ENCODE results near the gene OXCT1.

The OXCT1 gene

DNA sequence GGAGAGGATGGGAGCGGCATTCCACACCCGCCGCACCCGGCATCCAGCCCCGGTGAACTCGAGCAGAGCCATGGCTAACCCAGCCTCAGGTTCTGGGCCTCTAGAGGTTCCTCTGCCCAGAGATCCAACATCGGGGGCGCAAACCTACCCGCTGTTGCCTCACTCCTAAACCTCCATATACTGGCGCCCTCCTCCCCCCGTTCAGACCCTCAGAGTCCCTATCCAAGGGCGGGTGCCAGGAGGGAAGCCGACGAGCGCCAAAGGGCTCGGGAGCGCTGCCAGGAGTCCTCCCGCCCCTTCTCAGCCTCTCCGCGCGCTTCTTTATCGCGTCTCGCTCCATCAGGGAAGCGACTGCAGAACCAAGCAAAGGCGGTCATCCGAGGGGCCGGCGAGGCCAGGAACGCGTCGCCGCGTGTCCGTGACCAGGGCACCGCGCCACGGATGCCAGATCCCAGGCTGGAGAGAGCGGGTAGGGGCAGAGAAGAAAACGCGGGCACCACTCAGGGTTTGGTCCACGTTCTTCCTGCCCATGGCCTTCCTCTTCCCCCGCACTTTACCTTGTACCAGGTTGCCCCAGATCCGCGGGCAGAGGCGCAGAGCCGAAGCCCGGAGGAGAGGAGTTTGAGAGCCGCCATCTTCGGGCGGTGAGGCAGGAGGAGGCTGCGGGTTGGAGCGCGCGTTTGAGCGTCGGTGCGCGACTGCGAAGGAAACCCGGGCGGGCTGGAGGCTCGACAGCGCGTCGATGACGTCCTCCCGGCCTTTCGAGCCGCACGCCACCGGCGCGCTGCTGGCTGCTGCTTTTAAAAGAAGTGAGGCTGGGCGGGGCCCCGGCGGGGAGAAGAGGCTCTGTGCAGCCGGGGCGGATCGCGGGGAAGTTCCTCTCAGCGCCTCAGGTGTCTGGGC lies at the start of gene OXCT1:
TSS of gene OXCT1 (minus strand) at position 702 of the 903 bp plus-strand sequence. CDS start at position 635, 67 bp downstream.
- DNase-seq = peak; percentile 64

DNA sequence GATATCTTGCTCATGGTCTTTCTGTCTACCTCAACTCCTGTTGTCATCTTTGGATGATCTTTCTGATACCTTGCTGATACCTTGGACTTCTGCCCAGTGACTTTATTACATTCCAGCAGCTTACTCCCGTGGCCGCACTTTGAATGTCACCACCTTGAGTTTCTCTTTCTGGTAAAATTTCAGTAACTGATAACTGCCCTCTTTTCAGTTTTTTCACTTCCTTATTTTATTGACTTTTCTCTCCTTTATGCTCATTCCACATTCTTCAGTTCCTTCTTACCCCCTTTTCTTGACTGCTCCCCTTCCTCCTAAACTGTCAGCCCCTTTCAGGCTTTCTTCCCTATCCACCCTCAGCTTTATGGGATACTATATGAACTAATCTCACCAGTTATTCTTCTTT lies 47.9 kb upstream of the OXCT1 start:
- DNase-seq = no peak

DNA sequence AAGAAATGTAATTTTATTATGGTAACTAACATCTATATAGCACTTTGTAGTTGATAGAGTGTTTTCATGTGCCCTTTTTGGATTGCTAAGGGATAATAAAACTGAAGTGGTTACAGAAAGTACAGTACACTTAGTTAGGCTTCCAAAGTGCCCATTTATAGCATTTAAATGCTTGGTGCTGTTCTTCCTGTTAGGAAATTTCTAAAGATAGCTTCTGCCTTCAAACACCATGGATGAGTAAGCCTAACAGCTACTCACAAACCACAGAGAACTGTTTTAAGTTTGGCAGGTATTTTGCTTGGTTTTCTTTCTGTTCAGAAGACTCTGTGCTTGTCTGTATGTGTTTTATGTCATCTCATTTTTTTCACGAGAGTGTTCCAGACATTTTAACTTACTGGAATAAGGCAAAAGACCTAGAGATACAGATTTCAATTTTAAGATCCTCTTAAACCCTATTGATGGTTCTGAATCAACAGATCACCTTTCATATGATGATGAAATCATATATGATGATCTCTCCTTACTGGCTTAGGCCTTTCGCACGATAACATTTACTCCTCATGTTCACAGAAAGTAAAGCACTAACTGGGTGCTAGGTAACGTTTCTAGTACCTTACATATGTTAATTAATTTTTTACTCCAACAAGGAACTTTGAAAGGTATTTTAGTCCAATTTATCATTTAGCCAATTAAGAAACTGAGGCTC lies 38.3 kb upstream of the OXCT1 start:
- DNase-seq = no peak

DNA sequence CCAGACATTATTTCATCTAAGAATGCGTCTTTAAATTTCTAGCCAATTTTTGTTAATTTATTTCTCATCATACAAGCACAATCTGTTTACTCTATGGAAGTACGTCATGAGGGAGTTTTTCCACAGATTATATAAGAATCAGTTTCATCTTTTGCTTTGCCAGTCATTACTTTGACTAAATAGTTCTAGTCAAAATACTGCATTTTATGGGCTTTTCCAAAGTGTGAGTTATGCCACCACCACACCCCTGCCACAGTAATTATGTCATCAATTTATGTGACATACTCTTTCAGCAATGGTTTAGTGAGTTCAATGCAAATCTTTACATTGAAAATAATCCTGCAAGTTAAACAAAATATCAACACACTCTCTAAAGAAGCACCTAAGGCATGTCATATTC lies 35.9 kb upstream of the OXCT1 start:
- DNase-seq = no peak

DNA sequence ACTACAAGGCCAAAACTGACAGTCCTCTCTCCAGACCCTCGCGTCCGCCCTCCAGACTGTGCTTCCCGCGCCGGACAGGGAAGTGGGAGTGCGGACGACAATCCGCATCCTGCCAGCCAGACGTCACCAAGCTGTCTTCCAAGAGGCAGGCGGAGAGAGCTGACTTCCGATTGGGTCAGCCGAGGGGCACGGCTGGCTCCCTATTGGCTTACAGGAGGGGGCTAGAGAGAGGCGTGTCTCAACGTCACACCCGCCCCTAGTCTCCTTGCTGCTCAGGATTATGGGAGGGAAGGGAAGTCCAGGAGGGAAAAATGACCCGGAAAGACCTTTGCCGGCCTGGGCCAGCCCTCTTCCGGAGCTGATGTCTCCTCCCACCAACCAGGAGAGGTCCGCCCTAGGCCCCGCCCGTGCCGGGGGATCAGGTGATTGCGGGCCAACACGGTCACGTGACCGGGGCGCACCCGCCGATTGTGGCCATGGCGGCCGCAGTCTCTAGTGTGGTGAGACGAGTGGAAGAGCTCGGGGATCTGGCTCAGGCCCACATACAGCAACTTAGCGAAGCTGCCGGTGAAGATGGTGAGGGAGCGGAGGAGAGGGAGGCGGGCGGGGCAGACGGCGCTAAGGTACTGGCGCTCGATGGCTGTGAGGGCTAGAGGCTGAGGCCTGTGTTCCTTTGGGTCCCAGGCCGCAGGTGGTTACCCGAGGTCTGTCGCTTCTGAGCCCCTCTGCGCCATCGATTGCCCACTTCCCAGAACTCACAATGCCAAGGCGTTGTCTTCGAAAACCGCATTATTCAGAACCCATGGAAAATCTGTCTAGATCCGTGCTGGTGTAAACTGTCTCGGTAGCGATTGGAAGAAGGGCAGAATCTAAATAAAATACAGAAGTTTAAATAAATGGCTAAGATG lies 33.9 kb upstream of the OXCT1 start, which contains the start of gene RIMOC1:
TSS of gene RIMOC1 (plus strand) at position 453 of the 908 bp plus-strand sequence. CDS start at position 477, 24 bp downstream.
- DNase-seq = peak; percentile 98

DNA sequence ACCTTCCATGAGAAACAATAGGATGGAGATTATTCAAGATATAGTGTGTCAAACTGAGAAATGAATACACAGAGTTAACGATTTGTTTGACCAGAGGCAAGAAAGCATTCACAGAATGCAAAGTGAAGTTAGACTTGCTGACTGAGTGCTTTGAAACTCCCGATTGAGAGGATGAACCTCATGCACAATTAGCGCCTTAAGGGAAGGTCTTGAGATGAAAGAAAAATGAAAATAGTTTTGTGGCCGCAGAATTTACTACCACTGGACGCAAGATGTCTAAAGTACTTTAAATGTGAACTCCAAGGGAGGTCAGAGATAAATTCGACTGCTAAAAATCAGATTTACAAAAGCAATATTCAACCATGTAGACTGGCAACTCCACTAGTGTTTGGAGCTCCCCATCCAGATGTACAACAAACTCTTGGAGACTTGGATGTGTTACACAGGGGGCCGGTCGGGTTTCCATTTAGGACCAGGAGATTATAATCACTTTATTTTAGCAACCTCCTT lies 33.2 kb upstream of the OXCT1 start:
- DNase-seq = no peak

DNA sequence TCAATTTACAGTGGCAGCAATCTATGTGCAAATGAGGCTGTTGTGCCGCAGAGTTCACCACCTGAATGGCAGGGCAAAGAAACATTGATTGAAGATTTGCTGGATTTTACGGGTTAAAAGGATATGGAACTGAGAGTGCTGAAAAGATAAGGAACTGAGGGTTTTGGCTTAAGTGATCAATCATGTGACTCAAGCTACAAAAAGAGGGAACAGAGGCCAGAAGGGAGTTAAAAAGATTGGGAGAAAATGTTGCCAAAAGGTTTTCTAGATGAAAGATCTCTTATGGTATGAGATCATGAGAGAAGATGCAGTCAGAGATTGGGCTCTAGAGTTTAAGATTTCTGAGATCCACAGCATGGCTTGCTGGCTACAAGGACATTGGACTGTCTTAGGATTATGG lies 26.0 kb upstream of the OXCT1 start:
- no peak for DNase-seq

DNA sequence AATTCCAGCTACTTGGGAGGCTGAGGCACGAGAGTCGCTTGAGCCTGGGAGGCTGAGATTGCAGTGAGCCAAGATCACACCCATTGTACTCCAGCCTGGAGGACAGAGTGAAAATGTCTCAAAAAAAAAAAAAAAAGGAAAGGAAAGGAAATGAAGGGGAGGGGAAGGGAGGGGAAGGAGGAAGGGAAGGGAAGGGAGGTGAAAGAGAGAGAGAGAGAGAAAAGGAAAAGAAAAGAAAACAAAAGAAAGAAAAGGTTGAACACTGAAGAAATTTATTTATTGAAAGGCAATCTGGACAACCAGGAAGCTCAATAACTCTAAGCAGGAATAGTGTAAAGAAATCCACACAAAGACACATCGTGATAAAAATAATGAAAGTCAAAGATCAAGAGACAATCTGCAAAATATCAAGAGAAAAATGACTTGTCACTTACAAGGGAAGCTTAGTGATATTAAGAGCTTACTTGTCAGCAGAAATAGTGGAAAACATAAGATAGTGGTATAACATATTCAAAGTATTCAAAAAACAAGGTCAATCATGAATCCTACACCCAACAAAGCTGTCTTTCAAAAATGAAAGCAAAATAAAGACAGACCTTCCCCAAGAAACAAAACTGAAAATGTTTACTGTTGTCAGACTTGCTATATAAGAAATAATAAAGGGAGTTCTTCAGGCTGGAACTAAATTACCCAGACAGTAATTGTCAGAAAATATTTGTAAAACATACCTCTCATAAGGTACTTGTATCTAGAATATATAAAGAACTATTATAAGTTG lies 23.0 kb upstream of the OXCT1 start:
- DNase-seq = no peak

DNA sequence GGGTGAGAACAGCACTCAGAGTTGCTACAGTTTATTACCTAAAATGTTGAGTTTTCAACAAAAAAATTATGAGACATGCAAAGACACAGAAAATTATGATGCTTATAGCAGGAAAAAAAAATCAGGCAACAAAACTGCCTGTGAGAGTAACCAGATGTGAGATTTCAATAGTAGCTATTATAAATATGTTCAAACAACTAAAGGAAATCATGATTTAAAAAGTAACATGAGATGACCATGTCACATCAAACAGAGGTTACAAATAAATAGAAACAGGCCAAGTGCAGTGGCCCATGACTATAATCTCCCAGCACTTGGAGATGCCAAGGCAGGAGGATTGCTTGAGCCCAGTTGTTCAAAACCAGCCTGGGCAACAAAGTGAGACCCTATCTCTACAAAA lies 21.8 kb upstream of the OXCT1 start:
- DNase-seq = no peak

DNA sequence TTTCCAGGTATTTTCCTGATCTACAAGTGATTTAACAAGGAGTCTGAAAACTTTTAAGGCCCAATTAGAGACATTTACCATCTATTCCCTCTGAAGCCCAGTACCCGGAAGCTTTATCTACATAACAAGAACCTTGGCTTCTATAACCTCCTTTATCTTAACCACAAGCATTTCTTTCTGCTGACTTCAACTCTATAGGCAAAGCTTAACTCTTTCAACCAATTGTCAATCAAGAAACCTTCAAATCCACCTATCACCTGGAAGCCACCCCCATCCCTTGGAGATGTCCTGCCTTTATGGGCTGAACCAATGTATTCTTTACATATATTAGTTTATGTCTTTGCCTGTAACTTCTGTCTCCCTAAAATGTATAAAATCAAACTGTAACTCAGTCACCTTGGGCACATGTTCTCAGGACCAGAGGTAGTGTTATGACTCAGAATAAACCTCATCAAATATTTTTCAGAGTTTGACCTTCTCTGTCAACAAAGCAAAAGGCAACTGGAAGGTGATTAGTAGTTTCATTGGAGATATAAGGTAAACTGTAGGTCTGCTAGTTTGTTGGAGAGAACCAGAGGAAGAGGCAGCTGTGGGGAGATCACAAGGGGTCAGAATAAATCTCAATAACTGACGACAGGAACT lies 21.0 kb upstream of the OXCT1 start:
- DNase-seq = no peak

DNA sequence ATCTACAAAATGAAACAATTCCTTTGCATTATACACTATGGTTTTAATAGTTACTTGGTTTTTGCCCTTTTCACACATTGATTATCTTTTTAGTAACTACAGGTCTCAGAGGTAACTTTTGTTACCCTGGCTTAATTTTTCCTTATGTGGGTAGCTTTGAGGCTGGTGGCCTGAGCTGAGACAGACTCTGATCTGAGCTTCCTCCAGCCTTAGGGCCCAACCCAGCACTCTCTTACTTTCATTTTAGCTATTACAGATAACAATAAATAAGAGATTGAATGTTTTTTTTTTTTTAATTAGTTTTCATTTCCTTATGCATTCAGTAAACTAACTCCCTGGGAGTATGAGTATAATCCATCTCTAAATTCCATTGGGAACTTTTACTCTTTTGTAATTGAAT lies 15.1 kb upstream of the OXCT1 start:
- DNase-seq = no peak

DNA sequence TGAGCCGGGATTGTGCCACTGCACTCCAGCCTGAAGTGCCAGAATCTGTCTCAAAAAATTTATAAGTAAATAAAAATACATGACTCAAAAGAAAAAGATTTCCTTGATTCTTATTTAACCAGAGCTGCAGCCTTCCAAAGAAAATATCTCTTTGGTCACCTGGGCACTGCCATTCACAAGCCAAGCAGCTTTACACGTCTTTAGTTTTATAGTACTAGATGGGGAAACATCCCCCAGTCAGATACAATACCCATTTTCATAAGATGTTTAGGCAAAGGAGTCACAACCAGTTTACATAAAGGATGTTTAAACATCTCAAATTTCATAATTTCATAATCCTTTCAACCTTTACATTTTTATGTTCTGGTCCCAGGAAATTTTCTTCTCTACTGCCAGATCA lies 13.7 kb upstream of the OXCT1 start:
- no peak for DNase-seq

DNA sequence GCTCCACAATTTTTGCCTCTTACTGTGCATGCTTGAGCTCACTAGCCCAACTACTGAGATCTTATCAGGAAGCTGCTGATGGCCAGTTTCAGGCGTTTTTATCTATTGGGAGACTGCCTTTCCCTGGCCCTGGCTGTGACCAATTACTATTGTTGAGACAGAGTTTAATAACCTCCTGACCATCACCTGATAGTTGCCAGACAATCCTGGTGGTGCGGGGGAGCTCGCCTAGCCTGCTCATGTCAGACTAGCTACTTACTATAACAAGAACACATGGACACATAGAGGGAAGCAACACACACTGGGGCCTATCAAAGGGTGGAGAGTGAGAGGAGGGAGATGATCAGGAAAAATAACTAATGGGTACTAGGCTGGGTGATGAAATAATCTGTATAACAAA lies 13.0 kb upstream of the OXCT1 start:
- no peak for DNase-seq

DNA sequence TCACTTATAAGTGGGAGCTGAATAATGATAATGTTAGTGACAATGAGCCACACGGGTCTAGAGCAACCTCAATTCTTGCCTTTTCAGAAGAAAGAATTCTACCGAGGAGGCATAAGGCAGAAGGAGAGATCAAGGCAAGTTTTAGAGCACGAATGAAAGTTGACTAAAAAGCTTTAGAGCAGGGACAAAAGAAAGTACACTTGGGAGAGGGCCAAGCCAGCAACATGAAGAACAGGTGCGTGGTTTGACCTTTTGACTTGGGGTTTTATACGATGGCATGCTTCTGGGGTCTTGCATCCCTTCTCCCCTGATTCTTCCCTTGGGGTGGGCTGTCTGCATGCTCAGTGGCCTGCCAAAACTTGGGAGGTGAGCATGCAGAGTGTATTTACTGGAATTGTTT lies 12.5 kb upstream of the OXCT1 start:
- DNase-seq = no peak

DNA sequence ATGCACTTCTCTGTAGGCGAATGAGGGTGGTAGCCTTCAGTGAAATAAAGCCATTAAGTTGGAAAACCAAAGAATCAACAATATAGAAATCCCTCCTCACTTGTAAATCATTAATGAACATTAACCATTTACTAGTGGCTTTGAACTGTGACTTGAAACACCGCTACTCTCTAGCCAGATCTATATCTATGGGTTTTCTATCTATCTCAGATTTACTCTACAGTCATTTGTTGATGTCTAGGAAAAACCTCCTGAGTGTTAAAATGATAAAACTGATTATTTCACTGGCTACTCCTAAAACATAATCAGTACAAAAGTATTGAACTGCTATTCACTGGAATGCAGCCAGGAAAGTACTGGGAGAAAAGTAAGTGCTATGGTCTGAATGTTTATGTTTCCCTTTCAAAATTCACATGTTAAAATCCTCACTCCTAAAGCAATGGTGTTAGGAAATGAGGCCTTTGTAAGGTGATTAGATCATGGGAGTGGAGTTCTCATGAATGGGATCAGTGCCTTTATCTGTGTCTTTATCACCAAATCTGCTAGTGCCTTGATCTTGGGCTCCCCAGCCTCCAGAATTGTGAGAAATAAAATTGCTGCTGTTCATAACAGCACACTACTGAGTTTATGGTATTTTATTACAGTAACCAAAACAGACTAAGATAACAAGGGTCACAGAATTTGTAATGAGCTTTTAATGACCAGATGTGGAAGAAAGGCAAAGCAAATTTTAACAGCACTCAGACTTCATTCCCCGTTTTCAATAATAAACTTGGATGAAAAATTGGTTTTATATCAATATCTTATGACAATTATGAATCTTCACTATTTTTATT lies 8.6 kb upstream of the OXCT1 start:
- no peak for DNase-seq

DNA sequence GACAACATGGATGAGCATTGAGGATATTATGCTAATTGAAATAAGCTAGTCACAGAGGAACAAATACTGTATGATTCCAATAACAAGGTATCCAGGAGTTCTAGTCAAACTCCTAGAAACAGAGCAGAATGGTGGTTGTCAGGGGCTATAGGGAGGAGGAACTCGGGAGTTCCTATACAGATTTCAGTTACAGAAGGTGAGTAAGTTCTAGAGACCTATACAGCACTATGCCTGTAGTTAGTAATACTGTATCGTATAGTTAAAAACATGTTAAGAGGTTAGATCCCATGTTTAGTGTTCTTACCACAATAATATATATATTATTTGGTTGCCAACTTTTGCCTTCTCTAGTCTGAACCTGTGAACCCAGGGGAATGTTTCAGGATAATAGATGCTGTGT lies 7.9 kb upstream of the OXCT1 start:
- DNase-seq = no peak

DNA sequence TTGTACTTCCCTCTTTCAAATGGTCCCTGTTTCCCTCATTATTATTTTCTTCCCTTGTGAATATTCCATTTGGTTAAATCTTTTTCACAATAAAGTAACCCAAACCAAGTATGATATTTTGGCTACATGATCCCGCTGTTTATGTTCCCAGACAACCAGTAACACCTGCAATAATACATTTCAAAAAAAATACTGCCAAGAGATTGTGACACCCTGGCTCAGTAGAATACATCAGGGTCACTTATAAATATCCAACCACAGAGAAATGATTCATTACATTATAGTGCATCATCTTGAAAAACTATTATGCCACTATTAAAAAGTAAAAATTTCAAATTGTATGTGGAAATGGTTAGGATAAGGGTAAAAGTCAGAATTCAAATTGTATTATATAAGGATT lies 7.2 kb upstream of the OXCT1 start:
- DNase-seq = no peak

DNA sequence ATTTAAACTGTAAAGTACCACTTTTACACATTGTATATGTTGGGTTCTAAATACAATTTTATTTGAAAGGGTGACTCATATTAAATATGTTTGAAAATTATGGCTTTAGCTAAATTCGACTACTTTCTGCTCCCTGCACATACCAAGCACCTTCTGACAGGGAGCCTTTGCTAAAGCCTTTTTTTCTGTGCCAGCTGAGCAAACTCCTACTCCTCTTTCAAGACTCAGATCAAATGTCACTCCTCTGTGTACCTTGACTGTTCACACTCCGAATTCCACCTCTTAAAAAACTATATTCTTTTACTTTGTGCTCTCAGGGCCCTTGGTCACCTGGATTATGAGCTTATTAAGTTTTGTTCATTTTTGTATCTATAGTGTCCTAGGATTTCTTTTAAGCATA lies 6.5 kb upstream of the OXCT1 start:
- DNase-seq = no peak

DNA sequence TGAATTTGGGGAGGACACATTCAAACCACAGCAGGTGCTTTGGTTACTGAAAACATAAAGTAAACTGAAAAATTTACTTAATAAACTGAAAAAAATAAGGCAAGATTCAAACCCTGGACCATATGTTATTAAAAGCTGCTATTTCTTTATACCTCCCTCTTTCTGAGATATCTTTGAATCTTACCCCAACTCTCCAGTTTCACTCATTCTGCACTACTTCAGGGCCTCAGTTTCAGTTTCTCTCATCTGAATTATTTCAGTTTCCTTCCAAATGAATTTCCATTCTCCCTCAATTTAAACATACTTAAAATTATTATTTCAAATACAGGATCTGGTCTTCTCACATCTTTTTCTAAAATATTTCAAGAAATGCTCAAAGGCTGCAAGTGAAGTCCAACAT lies 4.9 kb upstream of the OXCT1 start:
- DNase-seq = no peak

DNA sequence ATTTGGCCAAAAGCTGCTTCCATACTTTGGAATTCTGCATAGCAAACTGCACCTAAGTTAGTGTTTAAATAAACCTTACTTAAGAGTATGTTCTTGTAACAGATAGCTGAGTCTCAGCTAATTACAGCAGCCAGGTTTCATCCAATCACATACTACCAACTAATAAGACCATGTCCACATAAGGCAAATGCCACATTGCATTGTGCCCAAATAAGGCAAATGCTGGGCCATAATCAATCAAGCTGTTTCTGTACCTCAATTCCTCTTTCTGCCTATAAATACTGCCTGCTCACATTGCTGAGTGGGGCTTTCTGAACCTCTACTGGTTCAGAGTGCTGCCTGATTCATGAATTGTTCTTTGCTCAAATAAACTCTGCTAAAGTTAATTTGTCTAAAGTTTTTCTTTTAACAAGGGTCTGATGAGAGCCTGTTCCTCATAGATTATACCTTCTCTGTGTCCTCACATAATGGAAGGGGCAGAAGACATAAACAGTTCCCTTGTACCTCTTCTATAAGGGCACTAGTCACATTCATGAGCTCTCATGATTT lies 4.4 kb upstream of the OXCT1 start:
- no peak for DNase-seq
